ENCODE results near the gene LIF.

GRCh38 chr22:30247974-30248373 is 1.4 kb upstream of the LIF start:
- no peak for TF ChIP-seq CTCF (IDR thresholded peaks at IDR 0.05)
- TF ChIP-seq EP300 (IDR thresholded peaks at IDR 0.05) = no peak

Measured in tibial nerve (tissue), 4 donors.